ENCODE data around the gene CATSPERD.

Gene CATSPERD

GRCh38 chr19:5749505-5749904, 29.1 kb downstream of the CATSPERD start:
- TF ChIP-seq NFIC (IDR thresholded peaks at IDR 0.05) (no peak), YY1 (IDR thresholded peaks at IDR 0.05; ENCODE audit: low read depth) (no peak), EP300 (IDR thresholded peaks at IDR 0.05; ENCODE audit: borderline replicate concordance) (no peak), ZBTB7A (IDR thresholded peaks at IDR 0.05; ENCODE audit: low read depth) (no peak), TAF1 (IDR thresholded peaks at IDR 0.05; ENCODE audit: low read depth) (no peak), TCF12 (IDR thresholded peaks at IDR 0.05; ENCODE audit: low read depth) (no peak), TEAD4 (IDR thresholded peaks at IDR 0.05) (no peak), FOXM1 (IDR thresholded peaks at IDR 0.05; ENCODE audit: borderline replicate concordance, low read depth) (no peak), CREB1 (IDR thresholded peaks at IDR 0.05; ENCODE audit: low read depth) (no peak), RAD21 (IDR thresholded peaks at IDR 0.05; ENCODE audit: low read depth) (no peak), CEBPB (IDR thresholded peaks at IDR 0.05) (no peak), MAX (IDR thresholded peaks at IDR 0.05) (no peak)

- no peak for TF ChIP-seq TAF1 (IDR thresholded peaks at IDR 0.05; ENCODE audit: low read depth)
- no peak for TF ChIP-seq YY1 (IDR thresholded peaks at IDR 0.05; ENCODE audit: low read depth)
- TF ChIP-seq NFIC (IDR thresholded peaks at IDR 0.05), result no peak
- no peak for TF ChIP-seq CEBPB (IDR thresholded peaks at IDR 0.05)
Observed at GRCh38 chr19:5751709-5752108, 31.3 kb downstream of the CATSPERD start.

GRCh38 chr19:5753743-5754142, 33.3 kb downstream of the CATSPERD start:
- no peak for TF ChIP-seq CEBPB (IDR thresholded peaks at IDR 0.05)
- no peak for TF ChIP-seq MAX (IDR thresholded peaks at IDR 0.05)
- no peak for TF ChIP-seq CREB1 (IDR thresholded peaks at IDR 0.05; ENCODE audit: low read depth)
- TF ChIP-seq TAF1 (IDR thresholded peaks at IDR 0.05; ENCODE audit: low read depth), result no peak
- no peak for TF ChIP-seq ZBTB7A (IDR thresholded peaks at IDR 0.05; ENCODE audit: low read depth)
- no peak for TF ChIP-seq EP300 (IDR thresholded peaks at IDR 0.05; ENCODE audit: borderline replicate concordance)
- no peak for TF ChIP-seq TCF12 (IDR thresholded peaks at IDR 0.05; ENCODE audit: low read depth)
- TF ChIP-seq RAD21 (IDR thresholded peaks at IDR 0.05; ENCODE audit: low read depth), result no peak
- TF ChIP-seq REST (IDR thresholded peaks at IDR 0.05; ENCODE audit: low read depth), result no peak
- no peak for TF ChIP-seq YY1 (IDR thresholded peaks at IDR 0.05; ENCODE audit: low read depth)
- TF ChIP-seq USF1 (IDR thresholded peaks at IDR 0.05), result no peak
- no peak for TF ChIP-seq TEAD4 (IDR thresholded peaks at IDR 0.05)
- no peak for TF ChIP-seq EGR1 (IDR thresholded peaks at IDR 0.05)

GRCh38 chr19:5762608-5763217, 42.3 kb downstream of the CATSPERD start:
- TF ChIP-seq FOXM1 (IDR thresholded peaks at IDR 0.05; ENCODE audit: borderline replicate concordance, low read depth), result no peak

- TF ChIP-seq RAD21 (IDR thresholded peaks at IDR 0.05; ENCODE audit: low read depth) (no peak), FOXM1 (IDR thresholded peaks at IDR 0.05; ENCODE audit: borderline replicate concordance, low read depth) (no peak), MAX (IDR thresholded peaks at IDR 0.05) (no peak), TAF1 (IDR thresholded peaks at IDR 0.05; ENCODE audit: low read depth) (no peak), ZBTB7A (IDR thresholded peaks at IDR 0.05; ENCODE audit: low read depth) (no peak), REST (IDR thresholded peaks at IDR 0.05; ENCODE audit: low read depth) (no peak), CEBPB (IDR thresholded peaks at IDR 0.05) (no peak), TCF12 (IDR thresholded peaks at IDR 0.05; ENCODE audit: low read depth) (no peak), NFIC (IDR thresholded peaks at IDR 0.05) (no peak), CREB1 (IDR thresholded peaks at IDR 0.05; ENCODE audit: low read depth) (no peak), YY1 (IDR thresholded peaks at IDR 0.05; ENCODE audit: low read depth) (no peak), EGR1 (IDR thresholded peaks at IDR 0.05) (no peak), EP300 (IDR thresholded peaks at IDR 0.05; ENCODE audit: borderline replicate concordance) (no peak), USF1 (IDR thresholded peaks at IDR 0.05) (no peak), TEAD4 (IDR thresholded peaks at IDR 0.05) (no peak)
Observed at GRCh38 chr19:5765220-5765619, 44.8 kb downstream of the CATSPERD start.

- no peak for TF ChIP-seq TAF1 (IDR thresholded peaks at IDR 0.05; ENCODE audit: low read depth)
- no peak for TF ChIP-seq RAD21 (IDR thresholded peaks at IDR 0.05; ENCODE audit: low read depth)
- no peak for TF ChIP-seq TEAD4 (IDR thresholded peaks at IDR 0.05)
- no peak for TF ChIP-seq USF1 (IDR thresholded peaks at IDR 0.05)
- no peak for TF ChIP-seq MAX (IDR thresholded peaks at IDR 0.05)
- no peak for TF ChIP-seq EP300 (IDR thresholded peaks at IDR 0.05; ENCODE audit: borderline replicate concordance)
- TF ChIP-seq REST (IDR thresholded peaks at IDR 0.05; ENCODE audit: low read depth), result no peak
- no peak for TF ChIP-seq YY1 (IDR thresholded peaks at IDR 0.05; ENCODE audit: low read depth)
- TF ChIP-seq ZBTB7A (IDR thresholded peaks at IDR 0.05; ENCODE audit: low read depth), result no peak
- TF ChIP-seq EGR1 (IDR thresholded peaks at IDR 0.05), result no peak
- TF ChIP-seq CEBPB (IDR thresholded peaks at IDR 0.05), result no peak
- no peak for TF ChIP-seq TCF12 (IDR thresholded peaks at IDR 0.05; ENCODE audit: low read depth)
Observed at GRCh38 chr19:5767949-5768348, 47.5 kb downstream of the CATSPERD start.
